ENCODE results near the gene PDXDC1.
"Not testable (repeated sequence)": the region's sequence is repeated elsewhere in the genome, so short reads cannot be mapped to it uniquely, and the experiment has no call there.

- TF ChIP-seq CTCF (IDR thresholded peaks at IDR 0.05); EZH2 (IDR thresholded peaks at IDR 0.05; ENCODE audit: borderline replicate concordance, insufficient read depth, low read depth, low read length, poor library complexity, severe bottlenecking): not testable (repeated sequence)
These were observed 169.3 kb downstream of the PDXDC1 start for GRCh38 chr16:15144092-15144631.

All from B cell (primary cell).